HG03095 (cell line): ENCODE results near the gene SAPCD1.

Experiments used
- ATAC-seq: cut with Tn5 transposase; IDR thresholded peaks from one replicate; pipeline ENCODE4 v1.9.1; 2021; ENCODE audit warnings: moderate library complexity; ENCODE audit not compliant: unreplicated experiment

Gene SAPCD1

DNA sequence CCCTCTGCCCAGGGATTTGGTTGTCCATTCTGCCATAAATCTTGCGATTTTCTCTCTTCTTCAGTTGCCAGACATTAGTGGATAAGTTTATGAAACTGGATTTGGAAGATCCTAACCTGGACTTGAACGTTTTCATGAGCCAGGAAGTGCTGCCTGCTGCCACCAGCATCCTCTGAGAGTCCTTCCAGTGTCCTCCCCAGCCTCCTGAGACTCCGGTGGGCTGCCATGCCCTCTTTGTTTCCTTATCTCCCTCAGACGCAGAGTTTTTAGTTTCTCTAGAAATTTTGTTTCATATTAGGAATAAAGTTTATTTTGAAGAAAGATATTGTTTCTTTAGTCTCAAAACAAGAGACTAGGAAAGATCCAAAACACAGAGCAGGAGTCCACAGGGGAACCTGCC is at the start of gene SAPCD1:
TSS of gene SAPCD1 (plus strand) at position 301 of the 400 bp plus-strand sequence. CDS start 399 bp downstream, outside the sequence.
- ATAC-seq = no peak

GRCh38 chr6:31713465-31713864 is 49.0 kb upstream of the SAPCD1 start:
- ATAC-seq = no peak

- no peak for ATAC-seq
Measured at GRCh38 chr6:31713991-31714684, 48.3 kb upstream of the SAPCD1 start.

DNA sequence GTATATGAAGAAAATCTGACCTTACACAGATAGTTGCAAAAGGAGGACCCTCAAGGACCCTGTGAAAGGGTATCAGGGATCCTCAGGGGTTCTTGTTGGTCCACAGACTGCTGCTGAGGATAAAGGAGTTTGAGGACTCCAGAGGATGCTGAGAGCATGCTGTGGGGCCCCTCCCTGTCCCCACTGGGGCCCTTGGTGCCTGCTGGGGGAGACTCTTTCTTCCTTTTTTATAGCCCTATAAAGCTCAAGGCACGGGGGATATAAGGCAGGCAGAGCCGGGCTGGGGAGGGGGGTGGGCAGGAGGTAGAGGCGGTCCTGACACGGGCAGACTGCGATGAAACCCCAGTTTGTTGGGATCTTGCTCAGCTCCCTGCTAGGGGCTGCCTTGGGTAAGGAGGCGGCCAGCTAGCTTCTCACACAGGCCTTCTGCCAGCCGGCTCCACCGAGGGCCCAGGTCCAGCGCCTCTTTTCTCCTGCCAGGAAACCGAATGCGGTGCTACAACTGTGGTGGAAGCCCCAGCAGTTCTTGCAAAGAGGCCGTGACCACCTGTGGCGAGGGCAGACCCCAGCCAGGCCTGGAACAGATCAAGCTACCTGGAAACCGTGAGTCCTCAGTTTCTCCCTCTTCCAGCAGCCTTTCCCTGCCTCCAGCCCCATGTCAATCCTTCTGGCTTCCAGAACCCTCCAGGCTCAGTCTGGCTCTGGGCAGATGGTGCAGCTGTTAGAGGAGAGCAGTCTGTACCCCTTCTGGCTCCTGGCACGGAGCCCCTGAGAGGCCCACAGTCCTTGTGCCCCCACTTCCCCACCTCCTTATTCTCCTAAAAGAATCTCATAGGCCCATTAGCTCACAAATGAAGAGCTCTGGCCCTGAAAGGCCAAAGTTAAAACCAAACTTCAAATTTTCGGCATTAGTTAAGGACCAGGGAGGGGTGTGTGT is 47.2 kb upstream of the SAPCD1 start, which contains the start of gene LY6G6D:
TSS of gene LY6G6D (plus strand) at position 327 of the 937 bp plus-strand sequence. CDS start at position 335, 8 bp downstream.
- ATAC-seq = no peak

DNA sequence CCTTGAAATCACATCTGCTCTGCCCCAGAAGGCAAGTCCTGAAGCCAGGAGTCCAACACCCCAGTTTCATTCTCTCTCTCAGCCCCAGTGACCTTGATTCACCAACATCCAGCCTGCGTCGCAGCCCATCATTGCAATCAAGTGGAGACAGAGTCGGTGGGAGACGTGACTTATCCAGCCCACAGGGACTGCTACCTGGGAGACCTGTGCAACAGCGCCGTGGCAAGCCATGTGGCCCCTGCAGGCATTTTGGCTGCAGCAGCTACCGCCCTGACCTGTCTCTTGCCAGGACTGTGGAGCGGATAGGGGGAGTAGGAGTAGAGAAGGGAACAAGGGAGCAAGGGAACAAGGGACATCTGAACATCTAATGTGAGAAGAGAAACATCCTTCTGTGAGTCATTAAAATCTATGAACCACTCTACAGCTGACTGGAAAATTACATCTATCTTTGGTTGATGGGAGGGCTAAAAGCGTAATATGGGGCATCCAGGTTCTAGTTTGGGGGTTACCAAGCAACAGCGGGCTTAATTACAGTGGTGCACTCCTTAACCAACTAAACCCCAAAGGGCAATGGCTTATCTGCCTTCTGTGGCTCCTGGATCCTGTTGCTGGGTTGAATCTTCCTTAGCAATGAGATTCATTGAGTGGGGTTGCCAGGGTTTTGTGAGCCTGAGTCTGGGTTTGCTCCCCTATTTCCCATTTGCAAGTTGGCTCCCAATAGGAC is 44.8 kb upstream of the SAPCD1 start:
- ATAC-seq = no peak

DNA sequence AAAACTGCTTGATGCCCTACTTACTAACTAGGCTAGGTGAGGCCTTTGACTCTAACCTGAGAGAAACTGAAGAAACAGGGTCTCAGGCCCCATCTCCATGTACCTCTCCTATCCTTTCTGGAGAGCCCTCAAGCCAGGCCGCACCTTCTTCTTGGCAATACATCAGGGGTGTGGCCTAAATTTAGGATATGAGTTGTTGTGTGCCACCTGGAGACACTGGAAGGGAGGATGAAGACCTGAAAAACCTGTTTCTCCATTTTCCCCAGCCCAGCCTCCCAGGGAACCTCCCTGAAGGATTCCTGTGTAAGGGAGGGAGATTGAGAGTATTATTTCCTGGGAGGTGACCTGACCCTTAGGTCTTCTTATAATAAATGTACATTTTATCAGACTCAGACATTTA is 44.2 kb upstream of the SAPCD1 start:
- ATAC-seq = no peak

DNA sequence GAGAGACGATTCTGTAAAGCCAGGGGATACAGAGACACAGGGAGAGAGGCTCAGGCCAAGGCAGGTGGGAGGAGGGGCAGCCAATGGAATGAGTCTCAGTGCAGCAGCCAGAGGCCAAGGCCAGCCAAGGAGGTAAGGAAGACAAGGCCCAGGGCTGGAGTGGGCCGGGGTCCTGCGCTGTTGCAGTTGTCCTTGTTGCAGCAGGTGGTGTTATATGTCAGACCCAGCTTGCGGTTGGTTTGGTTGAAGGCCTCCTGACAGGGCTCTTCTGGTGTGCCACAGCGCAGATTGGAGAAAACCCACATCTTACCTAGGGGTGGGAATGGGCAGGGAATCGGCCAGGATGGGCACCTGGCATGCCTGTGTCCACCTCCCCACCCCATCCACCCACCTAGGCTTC is 43.5 kb upstream of the SAPCD1 start:
- no peak for ATAC-seq

DNA sequence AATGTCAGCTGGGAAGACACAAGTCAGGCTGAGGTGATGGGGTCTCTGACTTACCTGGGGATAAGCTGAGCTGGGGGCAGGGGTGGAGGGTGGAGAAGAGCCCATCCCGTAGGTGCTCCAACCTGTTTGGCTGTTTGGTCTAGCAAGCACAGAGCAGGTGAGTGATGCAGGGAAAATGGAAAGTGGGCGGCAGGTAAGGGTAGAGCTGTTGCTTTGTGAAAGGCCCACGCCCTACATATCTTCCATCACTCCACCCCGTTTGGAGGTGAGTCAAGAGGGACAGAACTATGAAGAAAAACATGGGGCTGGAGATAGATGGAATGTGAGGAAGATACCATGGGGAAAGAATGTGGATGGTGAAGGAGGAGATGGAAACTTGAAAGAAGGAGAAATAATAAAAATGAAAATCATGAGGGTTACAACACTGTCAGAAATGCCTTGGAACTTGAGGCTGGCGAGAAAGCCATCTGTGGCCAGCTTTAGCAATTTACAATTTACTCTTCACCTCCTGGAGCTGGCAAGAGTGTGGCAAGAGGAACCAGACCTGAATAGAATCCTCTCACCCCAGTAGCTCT is 42.2 kb upstream of the SAPCD1 start:
- no peak for ATAC-seq

DNA sequence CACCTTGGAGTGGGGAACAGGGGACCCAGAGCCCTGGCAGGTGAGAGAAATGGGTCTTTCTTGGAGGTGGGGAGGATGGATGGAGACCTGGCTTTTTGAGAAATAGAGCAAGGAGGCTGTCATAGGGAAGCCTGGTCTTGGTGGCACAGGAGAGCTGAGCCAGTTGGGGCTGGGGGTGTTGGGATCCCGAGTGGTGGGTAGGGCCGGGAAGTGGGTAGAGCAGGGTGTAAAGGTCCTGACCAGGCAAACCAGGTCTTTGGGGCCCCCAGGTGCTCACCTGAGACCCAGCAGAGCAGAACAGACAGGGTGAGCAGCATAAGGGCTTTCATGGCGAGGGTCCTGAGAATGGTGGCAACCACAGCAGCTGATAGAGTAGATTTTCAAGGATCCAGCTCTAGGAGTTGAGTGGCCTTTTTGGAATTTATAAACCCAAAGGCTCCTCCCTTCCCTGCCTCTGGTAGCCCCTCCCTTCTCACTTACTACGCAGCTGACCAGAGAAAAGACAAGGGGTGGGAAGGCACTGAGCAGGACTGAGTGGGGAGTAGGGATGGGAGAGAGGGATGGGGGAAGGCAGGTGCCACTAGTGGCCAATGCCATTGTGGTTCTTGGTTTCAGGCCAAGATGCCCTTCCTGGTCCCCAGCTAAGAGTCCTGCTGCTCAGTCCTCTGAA is 41.0 kb upstream of the SAPCD1 start, which contains the start of gene LY6G6C:
TSS of gene LY6G6C (minus strand) at position 396 of the 670 bp plus-strand sequence. CDS start at position 329, 67 bp downstream.
- ATAC-seq = no peak

DNA sequence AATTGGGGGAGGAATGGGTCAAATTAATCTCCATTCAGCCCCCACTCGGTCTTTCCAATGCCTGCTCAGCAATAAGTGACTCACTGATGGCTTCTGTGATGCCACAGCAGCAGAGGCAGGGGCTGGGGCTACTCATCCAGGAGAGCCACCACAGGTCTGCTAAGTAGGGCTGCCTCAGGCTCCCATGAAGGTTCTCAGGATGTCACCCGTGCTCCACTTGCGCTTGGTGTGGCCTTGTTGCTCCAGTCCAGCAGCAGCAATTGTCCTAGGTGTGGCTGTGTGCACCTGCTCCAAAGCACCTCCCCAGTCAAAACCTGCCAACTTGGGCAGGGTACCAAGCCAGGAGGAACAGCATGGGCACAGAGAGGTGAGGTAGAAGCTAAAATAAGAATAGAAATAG is 40.3 kb upstream of the SAPCD1 start:
- no peak for ATAC-seq

DNA sequence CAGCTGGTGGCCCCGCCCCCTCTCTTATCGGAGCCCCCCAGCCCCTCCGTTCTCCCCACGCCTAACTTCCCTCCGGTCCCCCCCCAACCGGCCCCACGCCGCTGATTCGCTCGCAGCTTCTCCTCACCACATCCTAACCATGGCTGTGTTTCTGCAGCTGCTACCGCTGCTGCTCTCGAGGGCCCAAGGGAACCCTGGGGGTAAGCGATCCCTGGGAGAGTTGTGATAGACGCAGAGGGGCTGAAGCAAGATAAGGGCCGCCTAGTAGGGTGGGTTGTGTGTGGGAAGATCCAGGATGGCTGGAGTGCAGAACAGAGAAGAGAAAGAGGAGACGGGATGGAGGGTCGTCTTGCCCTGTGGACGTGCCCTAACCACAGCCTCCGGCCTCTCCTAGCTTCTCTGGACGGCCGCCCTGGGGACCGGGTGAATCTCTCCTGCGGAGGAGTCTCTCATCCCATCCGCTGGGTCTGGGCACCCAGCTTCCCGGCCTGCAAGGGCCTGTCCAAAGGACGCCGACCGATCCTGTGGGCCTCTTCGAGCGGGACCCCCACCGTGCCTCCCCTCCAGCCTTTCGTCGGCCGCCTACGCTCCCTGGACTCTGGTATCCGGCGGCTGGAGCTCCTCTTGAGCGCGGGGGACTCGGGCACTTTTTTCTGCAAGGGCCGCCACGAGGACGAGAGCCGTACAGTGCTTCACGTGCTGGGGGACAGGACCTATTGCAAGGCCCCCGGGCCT is 39.0 kb upstream of the SAPCD1 start, which contains the start of gene MPIG6B:
TSS of gene MPIG6B (plus strand) at position 129 of the 735 bp plus-strand sequence. CDS start at position 140, 11 bp downstream.
- no peak for ATAC-seq

DNA sequence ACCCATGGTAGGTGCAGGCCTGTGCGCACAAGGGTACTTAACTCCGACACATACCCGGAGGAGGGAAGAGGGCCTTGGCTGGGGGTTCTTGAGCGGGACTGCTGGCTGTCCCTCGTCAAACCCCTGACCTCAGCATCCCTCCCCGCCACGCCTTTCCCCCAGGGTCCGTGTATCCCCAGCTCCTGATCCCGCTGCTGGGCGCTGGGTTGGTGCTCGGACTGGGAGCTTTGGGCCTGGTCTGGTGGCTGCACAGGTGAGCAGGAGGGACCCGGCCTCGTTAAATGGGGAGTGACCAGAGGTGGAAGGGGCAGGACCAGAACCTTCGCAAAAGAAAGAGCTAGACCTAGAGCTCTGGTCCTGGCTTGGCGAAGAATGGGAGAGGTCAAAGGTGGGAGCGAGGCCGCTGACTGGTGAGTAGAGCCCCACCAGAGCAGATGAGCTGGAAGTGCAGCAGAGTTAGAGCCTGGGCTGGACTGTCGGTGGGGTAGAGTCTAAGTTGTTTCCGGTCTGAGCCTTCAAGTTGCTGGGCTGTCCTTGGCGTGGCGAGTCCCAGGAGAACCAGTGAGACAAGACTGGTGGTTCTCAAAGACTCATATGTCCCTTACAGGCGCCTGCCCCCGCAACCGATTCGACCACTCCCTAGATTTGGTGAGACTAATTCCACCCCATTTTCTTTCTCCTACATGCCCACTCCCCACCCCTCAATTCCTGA is 38.3 kb upstream of the SAPCD1 start:
- ATAC-seq = no peak

GRCh38 chr6:31725502-31726350 is 36.7 kb upstream of the SAPCD1 start:
- ATAC-seq = no peak

DNA sequence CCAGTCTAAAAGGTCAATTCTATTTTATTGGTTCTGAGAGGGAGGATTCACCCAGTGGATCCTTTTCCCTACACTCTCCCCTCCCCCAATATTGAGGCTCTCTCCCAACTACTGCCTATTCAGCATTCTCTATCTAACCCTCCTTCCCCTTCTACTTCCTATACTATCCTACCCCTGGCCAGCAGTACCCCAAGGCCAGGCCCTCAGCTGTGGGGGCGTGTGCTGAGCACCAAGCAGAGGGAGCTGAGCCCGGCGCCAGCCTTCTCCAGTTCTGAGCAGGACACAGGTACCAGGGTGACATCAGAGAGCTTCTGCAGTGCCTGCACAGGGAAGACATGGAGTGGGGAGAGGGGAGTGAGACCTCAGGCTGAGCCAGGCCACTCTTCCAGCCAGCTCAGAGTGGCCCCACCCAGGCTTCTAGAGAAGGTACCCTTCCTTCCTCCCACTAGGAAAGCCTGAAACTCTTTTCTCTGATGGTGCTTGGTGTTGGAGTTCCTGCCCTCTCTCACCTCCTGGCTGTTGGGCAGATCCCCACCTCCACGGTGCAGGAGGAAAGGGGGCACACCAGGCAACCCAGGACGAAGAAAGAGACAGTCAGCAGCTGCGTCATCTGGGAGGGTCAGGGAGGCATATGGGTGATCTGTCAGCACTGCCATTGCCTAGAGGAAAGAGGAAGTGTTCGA is 35.3 kb upstream of the SAPCD1 start:
- no peak for ATAC-seq

DNA sequence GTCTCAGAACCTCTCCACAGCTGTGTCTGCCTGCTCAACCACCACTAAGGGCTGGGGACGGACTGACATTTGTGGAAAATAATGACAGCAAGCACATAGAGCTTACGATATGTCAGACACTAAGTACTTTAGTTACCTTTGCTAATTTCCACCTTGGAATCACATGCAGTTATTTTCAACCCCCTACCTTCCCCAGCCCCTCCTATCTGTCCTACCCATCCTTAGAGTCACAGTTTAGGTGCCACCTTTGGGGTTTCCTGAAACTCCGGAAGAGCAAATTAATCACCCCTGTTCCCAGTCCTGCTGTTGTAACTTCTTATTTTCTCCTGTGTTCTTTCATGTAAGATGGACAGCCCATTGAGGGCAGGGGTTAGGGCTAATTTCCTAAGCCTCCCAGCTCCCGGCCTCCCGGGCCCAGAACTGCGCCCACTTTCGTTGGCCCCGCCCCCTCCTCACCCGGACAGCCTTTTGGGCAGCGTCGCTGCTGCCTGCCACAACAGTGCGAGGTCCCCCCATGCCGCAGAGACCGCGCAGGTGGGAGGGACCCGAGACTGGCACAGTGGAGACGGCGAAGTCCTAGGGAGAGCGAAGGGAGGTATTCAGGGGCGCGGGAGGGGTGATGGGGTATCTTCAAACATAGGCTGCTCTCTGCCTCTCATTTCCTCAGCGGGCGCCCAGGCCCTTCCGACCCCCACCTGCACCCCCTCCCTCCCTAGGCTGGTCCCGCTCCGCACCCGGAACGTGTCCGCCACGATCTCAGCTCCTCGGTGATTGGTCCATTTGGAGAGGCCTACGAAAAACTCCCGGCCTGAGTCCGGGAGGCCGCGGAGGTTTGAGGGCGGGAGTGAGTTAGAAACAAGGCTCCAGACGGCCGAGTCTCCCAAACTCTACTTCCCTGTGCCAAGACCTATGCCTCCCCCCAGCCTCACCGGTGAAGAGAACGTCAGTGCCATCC is 34.5 kb upstream of the SAPCD1 start:
- ATAC-seq = no peak
